B cell (primary cell): ENCODE results near the gene METRNL. TPM values are rescaled to one million over a fixed set of nuclear protein-coding genes. Genes with fewer than 3 reads are reported as not detected.
A peak's percentile ranks its signal among the peaks of the same experiment; 100 is the strongest.

Experiments
- ATAC-seq: fragments of 200-7000 bp; cut with Tn5 transposase; one replicate; pipeline ENCODE4 v1.10.0; 2021; ENCODE audit warnings: low read depth, mild to moderate bottlenecking, moderate number of reproducible peaks, moderate library complexity
- CTCF ChIA-PET: fragments of 350-600 bp; sonication (Branson Sonifier 250); formaldehyde crosslinking; loops from one replicate; lab custom pipeline; 2021; ENCODE audit warnings: antibody characterized with exemption, inconsistent platforms; lab: Charles Lee
- POLR2A ChIA-PET: fragments of 350-600 bp; sonication (Branson Sonifier 250); formaldehyde crosslinking; loops from one replicate; lab custom pipeline; 2021; ENCODE audit warnings: antibody characterized with exemption; lab: Charles Lee
- DNase-seq: peaks from one replicate; pipeline ENCODE4 v3.0.0; 2013
- H2AFZ ChIP-seq: 2 replicates; pipeline ENCODE4 v1.6.1; 2012; ENCODE audit warnings: mild to moderate bottlenecking, low read depth, low read length; ENCODE audit not compliant: insufficient read depth, poor library complexity, severe bottlenecking
- H3K27ac ChIP-seq, 2 donors: 1 replicate in 1 of 2; 2 replicates in 1 of 2; pipeline ENCODE4 v1.5.1; 2012 to 2013; ENCODE audit warnings: low read length in 2 of 2, mild to moderate bottlenecking in 2 of 2, moderate library complexity in 1 of 2
- H3K27me3 ChIP-seq, 4 experiments: fragments of 200-600 bp in 1 of 4; sonication (generic) in 1 of 4; replicated peaks in 1 of 4; 1 replicate in 2 of 4; 2 replicates in 2 of 4; pipeline versions ENCODE4 v1.6.1 to v1.7.0; 2013 to 2016; ENCODE audit warnings: low read length in 3 of 4, mild to moderate bottlenecking in 2 of 4, mixed read lengths in 1 of 4, moderate library complexity in 1 of 4; ENCODE audit not compliant: insufficient read depth in 4 of 4, control insufficient read depth in 3 of 4; ENCODE audit errors: control extremely low read depth in 1 of 4
- H3K36me3 ChIP-seq, 2 experiments: replicated peaks in 1 of 2; 1 replicate in 1 of 2; 2 replicates in 1 of 2; pipeline versions ENCODE4 v1.6.1 to v1.7.1; 2013; ENCODE audit warnings: low read length in 1 of 2; ENCODE audit not compliant: insufficient read depth in 2 of 2, control insufficient read depth in 1 of 2; ENCODE audit errors: control extremely low read depth in 1 of 2, extremely low read depth in 1 of 2
- H3K4me1 ChIP-seq, 2 donors: fragments of 200-600 bp in 1 of 2; sonication (generic) in 1 of 2; 1 replicate in 1 of 2; 2 replicates in 1 of 2; pipeline versions ENCODE4 v1.5.1 to v1.6.1; 2013 to 2017; ENCODE audit warnings: low read length in 2 of 2; ENCODE audit not compliant: control insufficient read depth in 2 of 2, insufficient read depth in 2 of 2
- H3K4me2 ChIP-seq: replicated peaks from 2 replicates; pipeline ENCODE3; 2012; ENCODE audit warnings: mild to moderate bottlenecking, low read depth, low read length; ENCODE audit not compliant: poor library complexity, severe bottlenecking
- H3K4me3 ChIP-seq, 5 experiments: fragments of 200-600 bp in 1 of 5; sonication (generic) in 1 of 5; 1 replicate in 3 of 5; 2 replicates in 2 of 5; pipeline versions ENCODE4 v1.5.1 to v1.7.0; 2011 to 2016; ENCODE audit warnings: low read length in 4 of 5, mild to moderate bottlenecking in 4 of 5, low read depth in 2 of 5, control low read depth in 1 of 5, moderate library complexity in 1 of 5; ENCODE audit not compliant: insufficient read depth in 1 of 5; ENCODE audit errors: control extremely low read depth in 1 of 5, extremely low read depth in 1 of 5
- H3K79me2 ChIP-seq: fragments of 200-600 bp; sonication (generic); one replicate; pipeline ENCODE4 v1.6.0; 2016; ENCODE audit warnings: low read length; ENCODE audit not compliant: control insufficient read depth, insufficient read depth
- H3K9ac ChIP-seq: fragments of 200-600 bp; sonication (generic); 2 replicates; pipeline ENCODE4 v1.6.1; 2017; ENCODE audit warnings: mild to moderate bottlenecking, low read length, moderate library complexity
- H3K9me3 ChIP-seq, 3 donors: one replicate each; pipeline versions ENCODE4 v1.6.1 to v1.7.1; 2013; ENCODE audit warnings: low read length in 2 of 3; ENCODE audit not compliant: control insufficient read depth in 2 of 3, insufficient read depth in 1 of 3; ENCODE audit errors: control extremely low read depth in 1 of 3
- H4K20me1 ChIP-seq: 2 replicates; pipeline ENCODE4 v1.6.0; 2012; ENCODE audit warnings: mild to moderate bottlenecking, low read length; ENCODE audit not compliant: insufficient read depth, control insufficient read depth, poor library complexity, severe bottlenecking
- H3K27ac Mint-ChIP-seq: one replicate; pipeline ENCODE4 v1.8.0; 2021; ENCODE audit warnings: mixed read lengths
- H3K27me3 Mint-ChIP-seq: one replicate; pipeline ENCODE4 v1.8.0; 2021; ENCODE audit warnings: mixed read lengths
- H3K4me1 Mint-ChIP-seq: one replicate; pipeline ENCODE4 v1.8.0; 2021; ENCODE audit warnings: mixed read lengths
- H3K4me3 Mint-ChIP-seq: one replicate; pipeline ENCODE4 v1.8.0; 2021; ENCODE audit warnings: mixed read lengths
- H3K9me3 Mint-ChIP-seq: one replicate; pipeline ENCODE4 v1.8.0; 2022; ENCODE audit warnings: mixed read lengths; ENCODE audit not compliant: insufficient read depth
- EZH2 ChIP-seq: IDR thresholded peaks from 2 replicates; pipeline ENCODE4 v1.6.1; 2012; ENCODE audit warnings: borderline replicate concordance, low read depth, mild to moderate bottlenecking, moderate library complexity, low read length; ENCODE audit not compliant: insufficient read depth, poor library complexity, severe bottlenecking
- WGBS: methylation state at CpG from one replicate; pipeline ENCODE4 v1.1.5; 2013; ENCODE audit warnings: missing lambda C conversion rate; ENCODE audit not compliant: insufficient coverage; 5-methylcytosine and 5-hydroxymethylcytosine counted together
- intact Hi-C: fragments of 100-400 bp; cut with micrococcal nuclease; formaldehyde crosslinking; loops from one replicate; pipeline ENCODE4 v1.10.0; 2022
- polyA plus RNA-seq: library from polyadenylated mRNA; depleted of rRNA; stranded (reverse); fragments of >200 nt; gene quantifications from 2 replicates; pipeline ENCODE4 v1.2.3, GENCODE V29; 2012
- total RNA-seq, 2 donors: library from RNA; stranded (reverse); fragments of 120-200 nt in 1 of 2; gene quantifications; 1 replicate in 1 of 2; 2 replicates in 1 of 2; pipeline versions ENCODE4 v1.2.3 to v1.2.4, GENCODE V29; 2013 to 2022
- TF ChIP-seq, protein P1 (sequence below): fragments of 200-600 bp; IDR thresholded peaks from one replicate; pipeline ENCODE4 v1.8.0; 2022; ENCODE audit warnings: antibody characterized with exemption, mild to moderate bottlenecking

METRNL gene
- total and polyA plus RNA-seq, 2 donors (not counting 1 experiment from before 2014, with no cell fraction given): 11.8 to 18.4 TPM

DNA sequence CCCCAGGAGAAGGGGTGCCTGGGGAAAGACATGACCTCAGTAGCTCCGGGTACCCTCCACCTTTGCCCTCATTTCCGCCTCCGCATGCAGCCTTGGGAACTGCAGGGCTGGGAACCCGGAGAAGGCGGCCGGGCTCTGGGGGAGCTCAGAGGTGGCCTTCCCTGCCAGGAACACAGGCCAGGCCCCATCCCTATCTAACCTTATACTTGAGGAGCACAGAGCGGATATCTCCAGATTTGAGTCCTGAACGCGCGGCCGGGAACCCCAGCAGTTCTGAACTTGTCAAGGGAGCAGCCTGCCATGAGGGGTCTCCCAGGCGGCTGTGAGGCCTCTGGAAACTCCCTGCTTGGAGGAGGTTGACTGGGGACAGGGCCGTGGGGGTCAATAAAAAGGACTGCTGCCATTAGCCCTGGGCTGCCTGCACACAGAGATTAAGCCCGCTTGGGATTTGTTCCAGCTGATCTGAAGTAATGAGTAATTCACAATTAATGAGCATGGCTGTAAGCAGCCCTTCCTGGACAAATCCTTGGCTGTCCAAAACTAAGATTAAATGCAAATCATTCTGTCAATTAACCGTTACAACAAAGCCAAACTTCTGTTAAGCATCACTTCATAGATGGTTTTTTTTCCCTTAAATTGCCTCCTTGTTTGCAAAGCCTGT, 26.3 kb upstream of the METRNL start:
- Histone ChIP-seq H3K4me3 (no peak overlapping the region), H3K36me3 (no peaks in the 10 kb centered on the region), H3K79me2 (no peaks in the 10 kb centered on the region), H3K9me3 (no peaks in the 10 kb centered on the region), H3K9ac (no peak overlapping the region), H2AFZ (no peak overlapping the region), H3K4me1 (peaks cover 10 to 27% of the 10 kb centered on the region in 2 donors), H3K4me2 (no peak overlapping the region), H3K27ac (no peak overlapping the region), H4K20me1 (no peaks in the 10 kb centered on the region), H3K27me3 (no peaks in the 10 kb centered on the region)
- WGBS: 90% methylated on average over 15 of the region's 15 CpGs
- Mint-ChIP-seq H3K9me3 (no peaks in the 10 kb centered on the region), H3K27me3 (no peaks in the 10 kb centered on the region), H3K27ac (peak overlapping the region; percentile 80), H3K4me3 (peak overlapping the region; percentile 19), H3K4me1 (peaks cover 29% of the 10 kb centered on the region)
- POLR2A ChIA-PET: no interaction called here
- ATAC-seq: no peak
- no peak for DNase-seq
- intact Hi-C loops: loop anchor here (5.0 kb wide), 2 partner anchors 271 to 956 kb away; partner anchors contain the start of gene FASN
- no peak for TF ChIP-seq EZH2
- TF ChIP-seq, protein P1, sequence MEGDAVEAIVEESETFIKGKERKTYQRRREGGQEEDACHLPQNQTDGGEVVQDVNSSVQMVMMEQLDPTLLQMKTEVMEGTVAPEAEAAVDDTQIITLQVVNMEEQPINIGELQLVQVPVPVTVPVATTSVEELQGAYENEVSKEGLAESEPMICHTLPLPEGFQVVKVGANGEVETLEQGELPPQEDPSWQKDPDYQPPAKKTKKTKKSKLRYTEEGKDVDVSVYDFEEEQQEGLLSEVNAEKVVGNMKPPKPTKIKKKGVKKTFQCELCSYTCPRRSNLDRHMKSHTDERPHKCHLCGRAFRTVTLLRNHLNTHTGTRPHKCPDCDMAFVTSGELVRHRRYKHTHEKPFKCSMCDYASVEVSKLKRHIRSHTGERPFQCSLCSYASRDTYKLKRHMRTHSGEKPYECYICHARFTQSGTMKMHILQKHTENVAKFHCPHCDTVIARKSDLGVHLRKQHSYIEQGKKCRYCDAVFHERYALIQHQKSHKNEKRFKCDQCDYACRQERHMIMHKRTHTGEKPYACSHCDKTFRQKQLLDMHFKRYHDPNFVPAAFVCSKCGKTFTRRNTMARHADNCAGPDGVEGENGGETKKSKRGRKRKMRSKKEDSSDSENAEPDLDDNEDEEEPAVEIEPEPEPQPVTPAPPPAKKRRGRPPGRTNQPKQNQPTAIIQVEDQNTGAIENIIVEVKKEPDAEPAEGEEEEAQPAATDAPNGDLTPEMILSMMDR: no peak
- CTCF ChIA-PET: no interaction called here
